Endothelial cell of umbilical vein (primary cell): ENCODE results near the gene CENPA. TPM values are rescaled to one million over a fixed set of nuclear protein-coding genes. Genes with fewer than 3 reads are reported as not detected.

Experiments used
- BruUV-seq: library from RNA; stranded (reverse); fragments of 400-500 nt; replicated peaks from 2 replicates; lab custom pipeline; 2021; lab: Mats Ljungman, UMichigan
- CTCF ChIA-PET: fragments of 300-600, 350-600 bp; sonication (Branson Sonifier 250); formaldehyde crosslinking; loops from one replicate; lab custom pipeline; 2021; ENCODE audit warnings: antibody characterized with exemption, inconsistent platforms; lab: Charles Lee
- POLR2A ChIA-PET: fragments of 300-600, 350-600 bp; sonication (Branson Sonifier 250); formaldehyde crosslinking; loops from one replicate; lab custom pipeline; 2021; ENCODE audit warnings: antibody characterized with exemption, inconsistent platforms; lab: Charles Lee
- DNase-seq: peaks from one replicate; pipeline ENCODE4 v3.0.0-alpha.2; 2011; ENCODE audit warnings: low read depth, low spot score
- FAIRE-seq: peaks from 2 replicates; lab custom pipeline; 2011; peaks lifted over from hg19 to GRCh38; lab: Jason Lieb, UNC
- H2AFZ ChIP-seq: 2 replicates; pipeline ENCODE4 v1.6.0; 2012; ENCODE audit warnings: low read depth, low read length, control low read depth, inconsistent platforms
- H3K27ac ChIP-seq: 2 replicates; pipeline ENCODE4 v1.5.1; 2011; ENCODE audit warnings: low read depth, mild to moderate bottlenecking, control low read depth, low read length, moderate library complexity; ENCODE audit not compliant: insufficient read depth
- H3K27me3 ChIP-seq, 2 experiments: 2 replicates each; pipeline versions ENCODE4 v1.6.0 to v1.6.1; 2011; ENCODE audit warnings: low read length in 2 of 2, mixed read lengths in 1 of 2; ENCODE audit not compliant: control insufficient read depth in 2 of 2, insufficient read depth in 2 of 2
- H3K36me3 ChIP-seq, 2 experiments: 2 replicates in 1 of 2; 3 replicates in 1 of 2; pipeline ENCODE4 v1.5.1; 2011; ENCODE audit warnings: low read length in 2 of 2, mild to moderate bottlenecking in 1 of 2, moderate library complexity in 1 of 2; ENCODE audit not compliant: control insufficient read depth in 2 of 2, insufficient read depth in 2 of 2; ENCODE audit errors: extremely low read depth in 1 of 2
- H3K4me1 ChIP-seq: 3 replicates; pipeline ENCODE4 v1.5.1; 2011; ENCODE audit warnings: mild to moderate bottlenecking, low read length; ENCODE audit not compliant: control insufficient read depth, insufficient read depth; ENCODE audit errors: extremely low read depth
- H3K4me2 ChIP-seq: 2 replicates; pipeline ENCODE4 v1.6.1; 2011; ENCODE audit warnings: low read length, control low read depth, mixed read lengths; ENCODE audit not compliant: insufficient read depth
- H3K4me3 ChIP-seq, 3 experiments: fragments of 200-600 bp in 1 of 3; sonication (generic), shearing (Covaris generic) in 1 of 3; replicated peaks in 1 of 3; 2 replicates each; pipeline ENCODE4 v1.5.1; 2011 to 2016; ENCODE audit warnings: control low read depth in 3 of 3, low read length in 3 of 3, mild to moderate bottlenecking in 2 of 3, inconsistent platforms in 1 of 3, low read depth in 1 of 3, moderate library complexity in 1 of 3; ENCODE audit not compliant: insufficient read depth in 1 of 3
- H3K79me2 ChIP-seq: 2 replicates; pipeline ENCODE4 v1.6.0; 2012; ENCODE audit warnings: low read length, inconsistent platforms; ENCODE audit not compliant: control insufficient read depth, insufficient read depth
- H3K9ac ChIP-seq: replicated peaks from 2 replicates; pipeline ENCODE3; 2011; ENCODE audit warnings: low read length, control low read depth; ENCODE audit not compliant: insufficient read depth; ENCODE audit errors: extremely low read depth
- H3K9me1 ChIP-seq: replicated peaks from 3 replicates; pipeline ENCODE4 v1.6.0; 2011; ENCODE audit warnings: mild to moderate bottlenecking, low read length; ENCODE audit not compliant: control insufficient read depth, insufficient read depth; ENCODE audit errors: extremely low read depth
- H3K9me3 ChIP-seq: replicated peaks from 2 replicates; pipeline ENCODE4 v1.5.1; 2012; ENCODE audit warnings: low read length, inconsistent platforms; ENCODE audit not compliant: control insufficient read depth, insufficient read depth
- H4K20me1 ChIP-seq: replicated peaks from 2 replicates; pipeline ENCODE3; 2011; ENCODE audit warnings: mild to moderate bottlenecking, low read length; ENCODE audit not compliant: control insufficient read depth, insufficient read depth; ENCODE audit errors: extremely low read depth
- CTCF ChIP-seq, 2 donors: IDR thresholded peaks; 1 replicate in 1 of 2; 2 replicates in 1 of 2; pipeline ENCODE4 v1.5.1; 2011; ENCODE audit warnings: low read length in 2 of 2, mild to moderate bottlenecking in 2 of 2, moderate library complexity in 2 of 2, control low read depth in 1 of 2, inconsistent platforms in 1 of 2, low read depth in 1 of 2; ENCODE audit not compliant: insufficient read depth in 1 of 2; ENCODE audit errors: extremely low read depth in 1 of 2
- EZH2 ChIP-seq: IDR thresholded peaks from 2 replicates; pipeline ENCODE4 v1.6.1; 2012; ENCODE audit warnings: borderline replicate concordance, low read depth, mild to moderate bottlenecking, moderate library complexity, low read length, inconsistent platforms; ENCODE audit not compliant: severe bottlenecking
- FOS ChIP-seq: IDR thresholded peaks from 2 replicates; pipeline ENCODE4 v1.6.1; 2011; ENCODE audit warnings: mild to moderate bottlenecking, low read length, moderate library complexity, borderline replicate concordance; ENCODE audit not compliant: insufficient read depth
- GATA2 ChIP-seq: IDR thresholded peaks from 2 replicates; pipeline ENCODE4 v1.7.0; 2011; ENCODE audit warnings: low read depth, mild to moderate bottlenecking, moderate library complexity, mixed read lengths, low read length; ENCODE audit not compliant: insufficient read length, insufficient read depth
- JUN ChIP-seq: IDR thresholded peaks from 2 replicates; pipeline ENCODE4 v1.6.1; 2011; ENCODE audit warnings: borderline replicate concordance, low read depth; ENCODE audit not compliant: insufficient read length, insufficient read depth
- MYC ChIP-seq: IDR thresholded peaks from one replicate; pipeline ENCODE4 v1.6.1; 2011; ENCODE audit warnings: mild to moderate bottlenecking, low read depth, low read length
- POLR2A ChIP-seq: IDR thresholded peaks from 2 replicates; pipeline ENCODE4 v1.6.1; 2012; ENCODE audit warnings: low read depth, mild to moderate bottlenecking, control low read depth, low read length
- POLR2AphosphoS5 ChIP-seq: IDR thresholded peaks from 2 replicates; pipeline ENCODE4 v1.6.1; 2012; ENCODE audit warnings: low read depth, mild to moderate bottlenecking, control low read depth, low read length, moderate library complexity; ENCODE audit not compliant: insufficient read depth
- dilution Hi-C: fragments of 300-500 bp; cut with MboI; formaldehyde crosslinking; loops from one replicate; pipeline ENCODE4 v1.15.0; 2019; ENCODE audit warnings: low sequenced_read_pairs; ENCODE audit not compliant: extremely low pct_ligation_motif_present
- intact Hi-C: fragments of 100-400 bp; cut with micrococcal nuclease; formaldehyde crosslinking; loops from one replicate; pipeline ENCODE4 v1.10.0; 2022
- polyA plus RNA-seq, 4 experiments: library from polyadenylated mRNA; depleted of rRNA in 3 of 4; stranded (reverse) in 3 of 4; unstranded in 1 of 4; fragments of >200 nt; gene quantifications; 2 replicates each; pipeline versions ENCODE4 v1.2.1 to v1.2.3, GENCODE V29; 2011 to 2012; ENCODE audit warnings: missing spikeins in 1 of 4
- total RNA-seq: library from RNA; stranded (reverse); gene quantifications from 2 replicates; pipeline ENCODE4 v1.2.3, GENCODE V29; 2021
- TF ChIP-seq, protein P1 (sequence below): IDR thresholded peaks from 2 replicates; pipeline ENCODE4 v1.6.1; 2011; ENCODE audit not compliant: insufficient read depth, insufficient read length

CENPA gene
- total and polyA plus RNA-seq, 2 donors (not counting 3 experiments of a cell fraction or from before 2014, with no cell fraction given), result 22.0 to 33.1 TPM

DNA sequence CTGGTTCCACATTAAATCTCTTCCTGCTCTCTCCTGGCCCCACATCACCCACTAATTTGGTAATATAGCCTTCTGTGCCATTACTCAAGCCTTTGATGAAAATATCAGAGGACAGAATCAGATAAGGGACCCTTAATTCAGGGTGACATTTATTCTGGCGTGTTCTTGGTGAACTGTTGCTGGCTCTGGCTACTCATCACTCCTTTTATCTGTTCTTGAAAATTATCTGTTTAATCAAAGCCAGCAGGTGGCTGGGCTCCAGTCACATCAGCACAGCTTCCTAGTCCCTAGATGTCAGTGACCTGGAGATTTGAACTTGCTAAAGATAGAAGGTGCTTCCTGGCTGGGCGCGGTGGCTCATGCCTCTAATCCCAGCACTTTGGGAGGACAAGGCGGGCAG is 48.6 kb upstream of the CENPA start:
- POLR2A ChIA-PET, result no interaction called here
- no peaks in the 10 kb centered on the region for H3K9me3 ChIP-seq
- FAIRE-seq (no peak), DNase-seq (no peak)
- no TSS peak for BruUV-seq
- H3K9ac ChIP-seq, result no peak overlapping the region
- H2AFZ ChIP-seq, result no peak overlapping the region
- H3K36me3 ChIP-seq, result no peaks in the 10 kb centered on the region
- CTCF ChIA-PET, result interaction anchor here (1.4 to 14.5 kb wide), 2 partner anchors 9 to 132 kb away, joined by 4 to 353 read pairs; no protein-coding TSS in a partner anchor
- H3K79me2 ChIP-seq, result no peaks in the 10 kb centered on the region
- dilution Hi-C loops, result no loop called here
- H3K4me3 ChIP-seq, result no peak overlapping the region
- H3K27me3 ChIP-seq, result peaks cover 0 to 4% of the 10 kb centered on the region in 2 experiments
- no peak overlapping the region for H3K27ac ChIP-seq
- H3K4me1 ChIP-seq, result peaks cover 3% of the 10 kb centered on the region
- no peaks in the 10 kb centered on the region for H4K20me1 ChIP-seq
- TF ChIP-seq POLR2A (no peak), CTCF (IDR thresholded peaks at IDR 0.05; ENCODE audit: extremely low read depth in 1 of 2, insufficient read depth in 1 of 2, low read depth in 1 of 2, low read length in 2 of 2) (no peak), GATA2 (no peak), EZH2 (no peak), JUN (no peak), FOS (no peak), MYC (no peak), POLR2AphosphoS5 (no peak)
- TF ChIP-seq, protein P1, sequence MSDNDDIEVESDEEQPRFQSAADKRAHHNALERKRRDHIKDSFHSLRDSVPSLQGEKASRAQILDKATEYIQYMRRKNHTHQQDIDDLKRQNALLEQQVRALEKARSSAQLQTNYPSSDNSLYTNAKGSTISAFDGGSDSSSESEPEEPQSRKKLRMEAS, result no peak
- H3K9me1 ChIP-seq, result no peaks in the 10 kb centered on the region
- intact Hi-C loops, result no loop called here
- H3K4me2 ChIP-seq, result no peak overlapping the region
